H1 (cell line): ENCODE measurements around the gene DVL1. TPM values are rescaled to one million over a fixed set of nuclear protein-coding genes. Genes with fewer than 3 reads are reported as not detected.

ENCODE experiments used
- POLR2AphosphoS5 ChIP-seq: IDR thresholded peaks from 2 replicates; pipeline ENCODE4 v1.6.1; 2011; ENCODE audit warnings: low read depth, low read length
- RBBP5 ChIP-seq: IDR thresholded peaks from 2 replicates; pipeline ENCODE4 v1.7.1; 2012; ENCODE audit warnings: low read depth, mild to moderate bottlenecking, inconsistent platforms, low read length, moderate library complexity, borderline replicate concordance
- RFX5 ChIP-seq: IDR thresholded peaks from 2 replicates; pipeline ENCODE4 v1.6.1; 2011; ENCODE audit warnings: low read depth, low read length, improper control_type of control experiment, borderline replicate concordance
- SIN3A ChIP-seq, 2 experiments: IDR thresholded peaks in 1 of 2; conservative IDR thresholded peaks in 1 of 2; 2 replicates each; pipeline ENCODE4 v1.6.1; 2011 to 2012; ENCODE audit warnings: low read length in 2 of 2, improper control_type of control experiment in 1 of 2, low read depth in 1 of 2, mild to moderate bottlenecking in 1 of 2
- polyA plus RNA-seq, 7 experiments: library from polyadenylated mRNA; depleted of rRNA in 3 of 7; stranded (reverse) in 5 of 7; unstranded in 2 of 7; fragments of >200 nt in 5 of 7; fragments of 200-250 nt in 2 of 7; gene quantifications; 1 replicate in 5 of 7; 2 replicates in 1 of 7; 4 replicates in 1 of 7; pipeline versions ENCODE4 v1.2.1 to v1.2.3, GENCODE V29; 2011 to 2013; ENCODE audit warnings: missing spikeins in 2 of 7, mixed read lengths in 2 of 7
- total RNA-seq: library from RNA; stranded (reverse); fragmentation: NEBNext Ultra II Directional; extraction: Animal tissue kit (Norgen Biotek cat#: 25700); gene quantifications from 2 replicates; pipeline ENCODE4 v1.2.1, GENCODE V29; 2021

DVL1 gene
- total and polyA plus RNA-seq, 2 of the 8 experiments (the other 6 are each of a cell fraction or from before 2014, with no cell fraction given): 39.4 to 58.9 TPM

DNA sequence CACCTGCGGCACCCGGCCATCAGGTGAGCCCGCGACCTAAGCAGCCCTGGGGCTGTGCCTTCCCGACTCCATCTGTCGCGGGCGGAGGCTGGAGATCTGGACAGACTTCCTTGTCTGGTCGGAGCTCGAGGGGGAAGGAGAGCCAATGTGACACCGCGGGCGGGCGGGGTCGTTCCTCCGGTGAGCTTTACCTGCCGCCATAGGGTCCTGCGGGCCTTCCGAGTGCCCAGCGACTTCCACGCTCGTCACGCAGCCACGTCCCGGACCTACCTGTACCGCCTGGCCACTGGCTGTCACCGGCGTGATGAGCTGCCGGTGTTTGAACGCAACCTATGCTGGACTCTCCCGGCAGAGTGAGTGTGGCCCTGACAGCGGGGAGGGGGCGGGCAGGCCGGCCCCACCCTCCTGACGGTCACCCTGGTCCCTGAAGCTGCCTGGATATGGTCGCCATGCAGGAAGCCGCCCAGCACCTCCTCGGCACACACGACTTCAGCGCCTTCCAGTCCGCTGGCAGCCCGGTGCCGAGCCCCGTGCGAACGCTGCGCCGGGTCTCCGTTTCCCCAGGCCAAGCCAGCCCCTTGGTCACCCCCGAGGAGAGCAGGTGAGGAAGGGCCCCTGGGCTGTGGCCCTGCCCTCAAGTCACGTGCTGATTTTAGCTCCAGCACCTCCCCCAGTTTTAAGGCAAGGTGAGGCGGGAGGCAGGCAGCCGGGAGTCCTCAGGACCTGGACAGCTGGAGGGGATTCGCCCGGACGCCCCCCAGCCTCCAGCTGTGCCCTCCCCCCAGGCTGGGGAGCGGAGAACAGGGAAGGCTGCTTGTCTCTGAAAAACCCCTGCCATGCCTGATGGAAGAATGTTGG lies 39.7 kb downstream of the DVL1 start (continued):
- TF ChIP-seq RFX5: no peak
- 0 out of 4 replicates have a peak, but pooled peaks of 1 of the 2 experiments have one; percentile 35 for TF ChIP-seq SIN3A (conservative IDR thresholded peaks at IDR 0.05 in 1 of 2, IDR thresholded peaks at IDR 0.05 in 1 of 2; ENCODE audit: low read depth in 1 of 2, low read length in 2 of 2)
- no peak for TF ChIP-seq RBBP5
- TF ChIP-seq POLR2AphosphoS5: peak; percentile 24
- TF ChIP-seq, all 59 proteins: peak for 5
